ENCODE results near the gene H6PD. TPM values are rescaled to one million over a fixed set of nuclear protein-coding genes. Genes with fewer than 3 reads are reported as not detected.

Gene H6PD
- total RNA-seq, 4 donors from 2014 or later: 37.3 to 65.1 (median 44.4) TPM

GRCh38 chr1:9279172-9279840 lies 44.7 kb downstream of the H6PD start:
- ATAC-seq (no peak), DNase-seq (no peak)
- Histone ChIP-seq H3K4me1 (peaks cover 10 to 21% of the 10 kb centered on the region in 2 donors), H3K36me3 (no peaks in the 10 kb centered on the region), H3K9me3 (no peaks in the 10 kb centered on the region), H3K4me3 (no peak overlapping the region), H3K27ac (no peak overlapping the region), H3K27me3 (no peaks in the 10 kb centered on the region)
- in situ Hi-C loops (cut with MboI; ENCODE audit: low sequenced_read_pairs in 4 of 4) (no loop called here), intact Hi-C loops (cut with DNase I; ENCODE audit: low total_unique reads) (no loop called here)
- TF ChIP-seq, protein P1, sequence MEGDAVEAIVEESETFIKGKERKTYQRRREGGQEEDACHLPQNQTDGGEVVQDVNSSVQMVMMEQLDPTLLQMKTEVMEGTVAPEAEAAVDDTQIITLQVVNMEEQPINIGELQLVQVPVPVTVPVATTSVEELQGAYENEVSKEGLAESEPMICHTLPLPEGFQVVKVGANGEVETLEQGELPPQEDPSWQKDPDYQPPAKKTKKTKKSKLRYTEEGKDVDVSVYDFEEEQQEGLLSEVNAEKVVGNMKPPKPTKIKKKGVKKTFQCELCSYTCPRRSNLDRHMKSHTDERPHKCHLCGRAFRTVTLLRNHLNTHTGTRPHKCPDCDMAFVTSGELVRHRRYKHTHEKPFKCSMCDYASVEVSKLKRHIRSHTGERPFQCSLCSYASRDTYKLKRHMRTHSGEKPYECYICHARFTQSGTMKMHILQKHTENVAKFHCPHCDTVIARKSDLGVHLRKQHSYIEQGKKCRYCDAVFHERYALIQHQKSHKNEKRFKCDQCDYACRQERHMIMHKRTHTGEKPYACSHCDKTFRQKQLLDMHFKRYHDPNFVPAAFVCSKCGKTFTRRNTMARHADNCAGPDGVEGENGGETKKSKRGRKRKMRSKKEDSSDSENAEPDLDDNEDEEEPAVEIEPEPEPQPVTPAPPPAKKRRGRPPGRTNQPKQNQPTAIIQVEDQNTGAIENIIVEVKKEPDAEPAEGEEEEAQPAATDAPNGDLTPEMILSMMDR (IDR thresholded peaks at IDR 0.05 in 4 of 5, conservative IDR thresholded peaks at IDR 0.05 in 1 of 5): no peak
- no peak for TF ChIP-seq POLR2A (IDR thresholded peaks at IDR 0.05)

DNA sequence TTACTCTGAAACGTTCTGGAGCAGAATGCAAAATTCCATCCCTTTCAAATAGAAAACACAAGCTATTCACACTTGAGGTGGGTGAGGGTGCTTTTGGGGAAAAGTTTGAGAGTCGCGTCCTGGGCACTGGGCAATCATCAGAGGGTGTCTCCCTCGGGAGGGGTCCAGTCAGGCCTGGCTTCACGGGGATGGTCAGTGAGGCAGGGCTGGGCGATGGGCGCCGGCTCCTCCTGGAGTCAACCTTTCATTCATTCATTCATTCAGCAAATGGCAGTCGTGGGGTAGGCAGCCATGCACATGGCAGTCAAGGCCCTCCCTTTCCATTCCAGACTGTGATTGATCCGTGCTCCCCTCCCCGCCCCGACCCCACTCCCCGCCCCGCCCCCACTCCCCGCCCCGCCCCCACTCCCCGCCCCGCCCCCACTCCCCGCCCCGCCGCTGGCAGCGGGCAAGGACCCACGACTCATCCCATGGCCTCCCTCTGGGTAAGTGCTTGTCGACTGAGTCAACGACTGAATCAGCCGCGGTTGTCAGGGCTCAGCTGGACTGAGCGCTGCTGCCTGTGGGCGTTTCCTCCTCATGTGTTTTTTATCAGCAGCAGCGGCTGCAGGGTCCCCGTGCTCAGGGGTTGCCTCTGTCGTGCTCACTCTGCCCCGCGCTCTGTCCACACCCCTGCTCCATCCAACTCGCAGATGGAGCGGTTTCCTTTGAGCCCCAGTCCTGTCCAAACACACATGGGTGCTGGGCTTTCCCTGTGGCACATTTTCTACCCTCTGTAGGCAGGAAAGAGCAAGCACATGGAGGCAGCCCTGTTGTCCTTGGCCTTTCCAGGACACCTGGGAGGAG lies 45.7 kb downstream of the H6PD start:
- H3K27ac ChIP-seq: peak overlapping the region in 1 of 4 donors; percentile 50
- in situ Hi-C loops (cut with MboI; ENCODE audit: low sequenced_read_pairs in 4 of 4): loop anchor here in 1 of 4 donors (10.0 kb wide), 1 partner anchor 175 kb away; no protein-coding TSS in a partner anchor

GRCh38 chr1:9281071-9281827 lies 46.7 kb downstream of the H6PD start:
- in situ Hi-C loops (cut with MboI; ENCODE audit: low sequenced_read_pairs in 4 of 4): loop anchor here in 1 of 4 donors (10.0 kb wide), 1 partner anchor 174 kb away; no protein-coding TSS in a partner anchor
- no peak for TF ChIP-seq POLR2A (IDR thresholded peaks at IDR 0.05)
- Histone ChIP-seq H3K9me3 (no peaks in the 10 kb centered on the region), H3K4me1 (peaks cover 8% of the 10 kb centered on the region in 2 donors), H3K27me3 (no peaks in the 10 kb centered on the region), H3K36me3 (no peaks in the 10 kb centered on the region), H3K4me3 (no peak overlapping the region), H3K27ac (no peak overlapping the region)
- DNase-seq (no peak), ATAC-seq (no peak)
- intact Hi-C loops (cut with DNase I; ENCODE audit: low total_unique reads): no loop called here

More for the DNA sequence above, 45.7 kb downstream of the H6PD start:
- Histone ChIP-seq H3K36me3 (no peaks in the 10 kb centered on the region), H3K4me1 (peaks cover 10 to 16% of the 10 kb centered on the region in 2 donors), H3K9me3 (no peaks in the 10 kb centered on the region), H3K27me3 (no peaks in the 10 kb centered on the region), H3K4me3 (peak overlapping the region in 1 of 4 donors; percentile 21)
- DNase-seq (peak in 1 of 2 donors; percentile 62), ATAC-seq (peak in 1 of 2 donors; percentile 53)
- intact Hi-C loops (cut with DNase I; ENCODE audit: low total_unique reads): no loop called here
- peak in 1 of 2 donors; percentile 8 for TF ChIP-seq POLR2A (IDR thresholded peaks at IDR 0.05)
- TF ChIP-seq, protein P1 (IDR thresholded peaks at IDR 0.05 in 4 of 5, conservative IDR thresholded peaks at IDR 0.05 in 1 of 5): no peak

GRCh38 chr1:9281908-9282695 lies 47.5 kb downstream of the H6PD start:
- intact Hi-C loops (cut with DNase I; ENCODE audit: low total_unique reads) (no loop called here), in situ Hi-C loops (cut with MboI; ENCODE audit: low sequenced_read_pairs in 4 of 4) (loop anchor here in 1 of 4 donors (10.0 kb wide), 1 partner anchor 173 kb away; no protein-coding TSS in a partner anchor)
- Histone ChIP-seq H3K9me3 (no peaks in the 10 kb centered on the region), H3K27ac (no peak overlapping the region), H3K4me3 (no peak overlapping the region), H3K36me3 (no peaks in the 10 kb centered on the region), H3K27me3 (no peaks in the 10 kb centered on the region), H3K4me1 (peaks cover 6 to 8% of the 10 kb centered on the region in 2 donors)
- DNase-seq: no peak
- TF ChIP-seq, protein P1 (IDR thresholded peaks at IDR 0.05 in 4 of 5, conservative IDR thresholded peaks at IDR 0.05 in 1 of 5): no peak
- ATAC-seq: no peak

Data from gastrocnemius medialis (tissue), 4 donors.